ENCODE measurements around the gene C1QTNF9. TPM values are rescaled to one million over a fixed set of nuclear protein-coding genes. Genes with fewer than 3 reads are reported as not detected.

C1QTNF9 gene
- total and polyA plus RNA-seq, 4 donors, result 0.10 to 0.25 (median 0.19) TPM; not detected in 1

- Histone ChIP-seq H3K27me3 (ENCODE audit: control insufficient read depth in 4 of 4, insufficient read depth in 4 of 4, low read length in 3 of 4) (no peaks in the 10 kb centered on the region), H3K9ac (ENCODE audit: low read depth in 1 of 2, low read length in 2 of 2) (no peak overlapping the region), H3K36me3 (ENCODE audit: control insufficient read depth in 4 of 4, insufficient read depth in 3 of 4, low read depth in 1 of 4, low read length in 3 of 4) (peaks cover 0 to 2% (median 0%) of the 10 kb centered on the region in 4 donors), H3K9me3 (ENCODE audit: control insufficient read depth in 4 of 4, low read length in 3 of 4) (no peaks in the 10 kb centered on the region), H3K4me1 (ENCODE audit: control insufficient read depth in 4 of 4, insufficient read depth in 4 of 4, low read length in 3 of 4) (peaks cover 15 to 39% (median 27%) of the 10 kb centered on the region in 4 donors), H3K4me3 (ENCODE audit: low read depth in 1 of 3, low read length in 3 of 3) (peak overlapping the region in 1 of 3 donors; percentile 36), H3K27ac (ENCODE audit: low read depth in 1 of 2, low read length in 2 of 2) (peak overlapping the region; percentile 81 to 85)
- DNase-seq (ENCODE audit: low spot score), result no peak
- no peak for TF ChIP-seq ATF3 (IDR thresholded peaks at IDR 0.05)
- 80% methylated on average over 18 of the region's 18 CpGs for WGBS
Observed at GRCh38 chr13:24272452-24273161, 36.8 kb upstream of the C1QTNF9 start.

- Histone ChIP-seq H3K4me3 (ENCODE audit: low read depth in 1 of 3, low read length in 3 of 3) (no peak overlapping the region), H3K9me3 (ENCODE audit: control insufficient read depth in 4 of 4, low read length in 3 of 4) (no peaks in the 10 kb centered on the region), H3K9ac (ENCODE audit: low read depth in 1 of 2, low read length in 2 of 2) (no peak overlapping the region), H3K27ac (ENCODE audit: low read depth in 1 of 2, low read length in 2 of 2) (peak overlapping the region in 1 of 2 donors; percentile 36), H3K36me3 (ENCODE audit: control insufficient read depth in 4 of 4, insufficient read depth in 3 of 4, low read depth in 1 of 4, low read length in 3 of 4) (peaks cover 0 to 2% (median 0%) of the 10 kb centered on the region in 4 donors), H3K4me1 (ENCODE audit: control insufficient read depth in 4 of 4, insufficient read depth in 4 of 4, low read length in 3 of 4) (peaks cover 13 to 30% (median 22%) of the 10 kb centered on the region in 4 donors), H3K27me3 (ENCODE audit: control insufficient read depth in 4 of 4, insufficient read depth in 4 of 4, low read length in 3 of 4) (no peaks in the 10 kb centered on the region)
- TF ChIP-seq RXRA (IDR thresholded peaks at IDR 0.05) (no peak), HNF4A (conservative IDR thresholded peaks at IDR 0.05) (no peak), YY1 (IDR thresholded peaks at IDR 0.05) (no peak), EGR1 (IDR thresholded peaks at IDR 0.05; ENCODE audit: low read depth in 2 of 2) (no peak), GABPA (IDR thresholded peaks at IDR 0.05 in 1 of 2, conservative IDR thresholded peaks at IDR 0.05 in 1 of 2) (no peak), NR2F2 (IDR thresholded peaks at IDR 0.05) (no peak), ZBTB33 (IDR thresholded peaks at IDR 0.05) (no peak), ATF3 (IDR thresholded peaks at IDR 0.05) (no peak), TAF1 (conservative IDR thresholded peaks at IDR 0.05) (no peak), RAD21 (IDR thresholded peaks at IDR 0.05) (no peak), FOXA1 (IDR thresholded peaks at IDR 0.05) (no peak), HNF4G (IDR thresholded peaks at IDR 0.05) (no peak), REST (IDR thresholded peaks at IDR 0.05) (no peak), CTCF (IDR thresholded peaks at IDR 0.05; ENCODE audit: low read depth, low read length, missing input control) (no peak), MAX (IDR thresholded peaks at IDR 0.05) (no peak), SP1 (IDR thresholded peaks at IDR 0.05) (no peak)
- WGBS, result 95% methylated on average over 7 of the region's 7 CpGs
- DNase-seq (ENCODE audit: low spot score), result no peak
Observed at GRCh38 chr13:24273926-24274325, 35.5 kb upstream of the C1QTNF9 start.

Data from liver (tissue), 9 donors.